ENCODE data around the gene KAT6B. TPM values are rescaled to one million over a fixed set of nuclear protein-coding genes. Genes with fewer than 3 reads are reported as not detected.

KAT6B gene
- total and polyA plus RNA-seq, 10 of the 15 experiments (the other 5 are each of a cell fraction or from before 2014, with no cell fraction given): 2.7 to 22.6 (median 15.7) TPM

DNA sequence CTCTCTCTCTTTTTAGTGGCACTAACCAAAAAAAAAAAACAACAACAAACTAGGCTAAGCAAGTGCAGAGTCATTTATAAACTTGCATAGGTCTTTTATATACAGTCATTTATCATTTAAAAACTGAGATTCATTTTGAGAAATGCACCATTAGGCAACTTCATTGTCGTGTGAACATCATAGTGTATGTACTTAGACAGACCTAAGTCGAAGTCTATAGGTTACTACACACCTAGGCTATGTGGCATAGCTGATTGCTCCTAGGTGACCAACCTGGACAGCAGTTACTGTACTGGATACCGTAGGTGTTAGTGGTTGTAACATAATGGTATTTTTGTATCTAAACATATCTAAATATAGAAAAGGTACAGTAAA, 175.9 kb downstream of the KAT6B start:
- H3K4me2 ChIP-seq (ENCODE audit: control insufficient read depth, insufficient read depth): no peak overlapping the region
- no peak overlapping the region for H2AFZ ChIP-seq (ENCODE audit: control insufficient read depth, low read depth, low read length)
- POLR2A ChIA-PET: no interaction called here
- RAD21 ChIA-PET (ENCODE audit: unreplicated experiment): interaction anchor here (0.9 to 3.8 kb wide), 7 partner anchors 10 to 264 kb away, joined by 3 to 22 read pairs (median 6); partner anchors contain the start of gene KAT6B
- H3K4me3 ChIP-seq: no peak overlapping the region
- no peaks in the 10 kb centered on the region for H4K20me1 ChIP-seq (ENCODE audit: control insufficient read depth, insufficient read depth)
- FAIRE-seq (no peak), ATAC-seq (no peak), DNase-seq (ENCODE audit: low read depth, low spot score) (no peak)
- intact Hi-C loops (cut with micrococcal nuclease; ENCODE audit: unreplicated experiment): no loop called here
- WGBS (ENCODE audit: insufficient coverage, insufficient replicate concordance, low lambda C conversion rate, missing lambda C conversion rate): 48% methylated on average over 3 of the region's 3 CpGs
- no peak overlapping the region for H3K27ac ChIP-seq (ENCODE audit: control insufficient read depth, insufficient read depth)
- no peak overlapping the region for H3K9ac ChIP-seq (ENCODE audit: control insufficient read depth, insufficient read depth, low read length)
- in situ Hi-C loops (cut with MboI): no loop called here
- H3K27me3 ChIP-seq (replicated peaks in 1 of 2; ENCODE audit: control insufficient read depth in 2 of 2, insufficient read depth in 2 of 2, low read length in 1 of 2): no peaks in the 10 kb centered on the region
- SMC1A ChIA-PET (ENCODE audit: uncharacterized antibody, unreplicated experiment): interaction anchor here (1.1 to 28.8 kb wide), 6 partner anchors 8 to 171 kb away, joined by 3 to 553 read pairs (median 5); no protein-coding TSS in a partner anchor
- H3K9me3 ChIP-seq (replicated peaks; ENCODE audit: control insufficient read depth, insufficient read depth, low read length): no peaks in the 10 kb centered on the region
- peaks cover 23% of the 10 kb centered on the region for H3K4me1 ChIP-seq (ENCODE audit: control insufficient read depth, insufficient read depth, low read length)
- no TSS peak for BruUV-seq (replicated peaks)
- TF ChIP-seq JUNB (IDR thresholded peaks at IDR 0.05) (peak; percentile 49; the same call in 1 of the 2 replicates), MEF2B (IDR thresholded peaks at IDR 0.05; ENCODE audit: partially characterized antibody, poor library complexity, severe bottlenecking) (no peak), EZH2 (IDR thresholded peaks at IDR 0.05; ENCODE audit: borderline replicate concordance, control insufficient read depth, low read depth, low read length) (no peak), USF1 (IDR thresholded peaks at IDR 0.05; ENCODE audit: borderline replicate concordance, extremely low read length, insufficient read depth, low read depth, low read length) (no peak), LARP7 (IDR thresholded peaks at IDR 0.05) (no peak), ZZZ3 (IDR thresholded peaks at IDR 0.05; ENCODE audit: control insufficient read depth, insufficient read length, low read depth) (no peak)
- TF ChIP-seq, protein P1, sequence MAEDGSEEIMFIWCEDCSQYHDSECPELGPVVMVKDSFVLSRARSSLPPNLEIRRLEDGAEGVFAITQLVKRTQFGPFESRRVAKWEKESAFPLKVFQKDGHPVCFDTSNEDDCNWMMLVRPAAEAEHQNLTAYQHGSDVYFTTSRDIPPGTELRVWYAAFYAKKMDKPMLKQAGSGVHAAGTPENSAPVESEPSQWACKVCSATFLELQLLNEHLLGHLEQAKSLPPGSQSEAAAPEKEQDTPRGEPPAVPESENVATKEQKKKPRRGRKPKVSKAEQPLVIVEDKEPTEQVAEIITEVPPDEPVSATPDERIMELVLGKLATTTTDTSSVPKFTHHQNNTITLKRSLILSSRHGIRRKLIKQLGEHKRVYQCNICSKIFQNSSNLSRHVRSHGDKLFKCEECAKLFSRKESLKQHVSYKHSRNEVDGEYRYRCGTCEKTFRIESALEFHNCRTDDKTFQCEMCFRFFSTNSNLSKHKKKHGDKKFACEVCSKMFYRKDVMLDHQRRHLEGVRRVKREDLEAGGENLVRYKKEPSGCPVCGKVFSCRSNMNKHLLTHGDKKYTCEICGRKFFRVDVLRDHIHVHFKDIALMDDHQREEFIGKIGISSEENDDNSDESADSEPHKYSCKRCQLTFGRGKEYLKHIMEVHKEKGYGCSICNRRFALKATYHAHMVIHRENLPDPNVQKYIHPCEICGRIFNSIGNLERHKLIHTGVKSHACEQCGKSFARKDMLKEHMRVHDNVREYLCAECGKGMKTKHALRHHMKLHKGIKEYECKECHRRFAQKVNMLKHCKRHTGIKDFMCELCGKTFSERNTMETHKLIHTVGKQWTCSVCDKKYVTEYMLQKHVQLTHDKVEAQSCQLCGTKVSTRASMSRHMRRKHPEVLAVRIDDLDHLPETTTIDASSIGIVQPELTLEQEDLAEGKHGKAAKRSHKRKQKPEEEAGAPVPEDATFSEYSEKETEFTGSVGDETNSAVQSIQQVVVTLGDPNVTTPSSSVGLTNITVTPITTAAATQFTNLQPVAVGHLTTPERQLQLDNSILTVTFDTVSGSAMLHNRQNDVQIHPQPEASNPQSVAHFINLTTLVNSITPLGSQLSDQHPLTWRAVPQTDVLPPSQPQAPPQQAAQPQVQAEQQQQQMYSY (CRISPR knock-in tag; IDR thresholded peaks at IDR 0.05): no peak
- H3K79me2 ChIP-seq (ENCODE audit: control insufficient read depth, insufficient read depth, low read length): no peaks in the 10 kb centered on the region
- H3K36me3 ChIP-seq (ENCODE audit: control insufficient read depth in 2 of 2, insufficient read depth in 2 of 2, low read length in 1 of 2): peaks cover 2 to 6% of the 10 kb centered on the region in 2 experiments; a peak in 2 of 4 replicates
- CTCF ChIA-PET: interaction anchor here (1.0 to 1.8 kb wide), 4 partner anchors 7 to 19 kb away, joined by 3 to 9 read pairs (median 5); no protein-coding TSS in a partner anchor
